LNCaP clone FGC (cell line): ENCODE results near the gene HAT1.
"Not testable (repeated sequence)": the region's sequence is repeated elsewhere in the genome, so short reads cannot be mapped to it uniquely, and the experiment has no call there.

Experiments used
- DNase-seq: peaks from one replicate; pipeline ENCODE4 v3.0.0-alpha.2; 2011; ENCODE audit warnings: low read depth
- H3K4me3 ChIP-seq: 2 replicates; pipeline ENCODE4 v1.5.1; 2011; ENCODE audit warnings: mild to moderate bottlenecking, low read depth, low read length, control low read depth
- CTCF ChIP-seq: IDR thresholded peaks from 2 replicates; pipeline ENCODE4 v1.5.1; 2012; ENCODE audit warnings: mild to moderate bottlenecking; ENCODE audit not compliant: control insufficient read depth, insufficient read depth; ENCODE audit errors: extremely low read depth

HAT1 gene

GRCh38 chr2:171966235-171966634, 44.0 kb downstream of the HAT1 start:
- no peak for DNase-seq
- H3K4me3 ChIP-seq = no peak overlapping the region
- no peak for TF ChIP-seq CTCF

- no peak for DNase-seq
- H3K4me3 ChIP-seq = no peak overlapping the region
- TF ChIP-seq CTCF = no peak
Observed at GRCh38 chr2:171966688-171967087, 44.4 kb downstream of the HAT1 start.

- no peak overlapping the region for H3K4me3 ChIP-seq
- TF ChIP-seq CTCF = no peak
- DNase-seq = no peak
Observed at GRCh38 chr2:171968509-171968908, 46.2 kb downstream of the HAT1 start.

GRCh38 chr2:171972329-171972982, 50.2 kb downstream of the HAT1 start:
- no peak for DNase-seq
- TF ChIP-seq CTCF = no peak
- no peak overlapping the region for H3K4me3 ChIP-seq

- TF ChIP-seq CTCF = no peak
- DNase-seq = no peak
- no peak overlapping the region for H3K4me3 ChIP-seq
Observed at GRCh38 chr2:171979103-171979502, 56.8 kb downstream of the HAT1 start.

GRCh38 chr2:171983924-171984323, 61.7 kb downstream of the HAT1 start:
- DNase-seq, H3K4me3 ChIP-seq: not testable (repeated sequence)

- TF ChIP-seq CTCF = no peak
- no peak overlapping the region for H3K4me3 ChIP-seq
- no peak for DNase-seq
Observed at GRCh38 chr2:171985076-171985475, 62.8 kb downstream of the HAT1 start.
